HG03175 (cell line): ENCODE data around the gene WBP2NL.
"Not testable (repeated sequence)": the region's sequence is repeated elsewhere in the genome, so short reads cannot be mapped to it uniquely, and the experiment has no call there.

ENCODE experiments used
- ATAC-seq: cut with Tn5 transposase; IDR thresholded peaks from one replicate; pipeline ENCODE4 v1.9.1; 2021; ENCODE audit warnings: mild to moderate bottlenecking, moderate library complexity; ENCODE audit not compliant: unreplicated experiment

WBP2NL gene, protein sequence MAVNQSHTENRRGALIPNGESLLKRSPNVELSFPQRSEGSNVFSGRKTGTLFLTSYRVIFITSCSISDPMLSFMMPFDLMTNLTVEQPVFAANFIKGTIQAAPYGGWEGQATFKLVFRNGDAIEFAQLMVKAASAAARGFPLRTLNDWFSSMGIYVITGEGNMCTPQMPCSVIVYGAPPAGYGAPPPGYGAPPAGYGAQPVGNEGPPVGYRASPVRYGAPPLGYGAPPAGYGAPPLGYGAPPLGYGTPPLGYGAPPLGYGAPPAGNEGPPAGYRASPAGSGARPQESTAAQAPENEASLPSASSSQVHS

DNA sequence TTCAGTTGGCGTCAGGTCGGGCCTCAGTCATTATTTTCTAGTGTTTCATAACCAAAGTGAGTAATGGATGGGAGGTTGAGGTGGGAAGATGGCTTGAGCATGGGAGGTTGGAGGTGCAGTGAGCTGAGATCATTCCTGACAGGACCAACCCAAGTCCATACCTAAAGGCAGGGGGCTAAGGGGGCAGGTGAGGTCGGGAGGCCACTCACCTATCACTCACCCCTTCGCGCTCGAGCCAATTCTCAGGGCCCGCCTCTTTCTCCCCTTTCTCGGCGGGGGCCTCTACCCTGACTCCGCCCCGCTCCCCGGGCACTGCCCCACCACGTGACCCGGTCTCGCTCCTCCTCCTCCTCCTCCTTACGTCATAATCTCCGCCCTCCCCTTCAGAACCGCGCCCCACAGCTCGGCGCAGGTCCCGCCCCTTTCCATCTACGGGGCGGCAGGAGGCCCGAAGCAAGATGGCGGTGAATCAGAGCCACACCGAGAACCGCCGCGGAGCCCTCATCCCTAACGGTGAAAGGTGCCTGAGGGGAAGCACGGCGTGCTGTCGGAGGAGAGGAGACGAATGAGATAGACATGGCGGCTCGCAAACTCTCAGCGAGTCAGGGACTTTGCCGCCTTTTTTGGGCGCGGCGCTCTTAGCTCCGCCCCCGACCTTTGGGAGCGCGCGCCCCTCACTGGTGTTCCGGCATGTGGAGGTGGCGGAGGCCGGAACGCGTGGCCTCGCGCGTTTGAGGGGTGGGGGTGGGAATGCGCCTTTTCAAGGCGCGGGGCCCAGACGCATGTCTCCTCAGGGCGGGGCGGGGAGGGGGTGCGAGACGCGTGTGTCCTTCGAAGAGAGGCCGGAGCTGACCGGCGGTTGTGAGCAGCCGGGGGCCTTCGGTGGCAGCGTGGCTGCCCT, at the start of gene WBP2NL:
Gene WBP2NL, plus strand, starts transcription at position 428 of the 901 bp plus-strand sequence. Its CDS starts 31 bp downstream, at position 459.
- peak; percentile 91 for ATAC-seq

DNA sequence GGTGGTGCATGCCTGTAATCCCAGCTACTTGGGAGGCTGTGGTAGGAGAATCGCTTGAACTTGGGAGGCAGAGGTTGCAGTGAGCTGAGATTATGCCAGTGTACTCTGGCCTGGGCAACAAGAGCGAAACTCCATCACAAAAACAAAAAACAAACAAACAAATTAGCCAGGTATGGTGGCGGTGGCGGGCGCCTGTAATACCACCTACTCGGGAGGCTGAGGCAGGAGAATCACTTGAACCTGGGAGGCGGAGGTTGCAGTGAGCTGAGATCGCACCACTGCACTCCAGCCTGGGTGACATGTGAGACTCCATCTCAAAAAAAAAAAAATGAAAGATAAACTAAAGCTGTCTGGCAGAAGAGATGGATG, 49.7 kb upstream of the WBP2NL start:
- not testable (repeated sequence) for ATAC-seq

DNA sequence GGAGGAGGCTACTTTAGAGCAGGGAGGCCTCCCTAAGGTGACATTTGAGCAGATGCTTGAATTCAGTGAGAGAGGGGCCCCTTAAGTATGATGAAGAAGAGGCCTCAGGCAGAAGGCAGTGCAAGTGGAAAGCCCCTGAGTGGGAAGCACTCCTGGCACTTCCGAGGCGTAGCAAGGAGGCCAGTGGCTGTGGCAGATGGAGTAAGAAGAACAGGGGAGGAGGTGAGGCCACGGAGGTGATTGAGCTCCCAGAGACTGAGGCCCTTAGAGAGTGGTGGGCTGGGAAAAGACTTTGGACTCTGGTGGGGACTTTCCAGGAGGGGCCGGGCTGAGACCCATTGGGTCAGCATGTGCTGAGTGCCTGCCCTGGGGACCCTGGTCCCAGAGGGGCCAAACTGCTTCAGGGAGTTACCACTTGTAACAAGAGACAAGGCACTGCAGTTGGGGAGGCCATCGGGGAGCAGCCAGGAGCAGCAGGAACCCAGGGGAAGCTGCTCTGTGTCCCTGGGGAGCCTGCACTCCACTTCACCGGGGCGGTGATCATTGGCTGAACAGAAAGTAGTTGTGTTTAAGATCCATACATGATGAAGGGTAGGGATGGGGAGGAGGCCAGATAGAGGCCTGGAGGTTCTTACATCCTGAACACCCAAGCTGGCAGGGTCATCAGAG, 49.2 kb upstream of the WBP2NL start:
- no peak for ATAC-seq

DNA sequence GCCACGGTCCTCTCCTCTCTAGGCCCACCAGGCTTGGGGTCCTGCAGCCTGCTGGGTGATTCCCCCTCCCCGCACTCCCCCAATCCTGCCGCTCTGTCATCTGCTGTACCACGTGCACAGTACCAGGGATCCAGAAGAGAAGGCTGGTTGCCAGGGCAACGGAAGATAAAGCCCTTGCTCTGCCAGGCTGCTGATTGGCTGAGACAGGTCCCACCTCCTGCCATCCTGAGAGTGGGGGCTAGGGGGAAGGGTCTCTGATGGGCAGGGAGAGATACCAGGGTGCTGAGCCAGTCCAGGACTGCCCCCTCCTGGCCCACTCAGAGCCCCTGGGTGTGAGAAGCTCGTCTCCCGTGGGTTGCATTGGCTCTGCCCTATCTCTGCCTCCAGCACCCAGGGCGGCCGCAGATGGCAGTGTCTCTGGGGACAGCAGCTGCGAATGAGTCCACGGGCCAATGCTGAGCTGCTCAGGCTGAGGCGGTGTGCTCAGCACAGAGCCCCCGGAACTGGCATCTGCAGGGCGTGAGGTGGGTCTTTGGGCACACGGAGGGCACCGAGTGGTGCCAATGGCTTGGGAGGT, 46.6 kb upstream of the WBP2NL start, which contains the start of gene SMIM45:
Gene SMIM45, plus strand, starts transcription at position 253 of the 577 bp plus-strand sequence.
- ATAC-seq = no peak

DNA sequence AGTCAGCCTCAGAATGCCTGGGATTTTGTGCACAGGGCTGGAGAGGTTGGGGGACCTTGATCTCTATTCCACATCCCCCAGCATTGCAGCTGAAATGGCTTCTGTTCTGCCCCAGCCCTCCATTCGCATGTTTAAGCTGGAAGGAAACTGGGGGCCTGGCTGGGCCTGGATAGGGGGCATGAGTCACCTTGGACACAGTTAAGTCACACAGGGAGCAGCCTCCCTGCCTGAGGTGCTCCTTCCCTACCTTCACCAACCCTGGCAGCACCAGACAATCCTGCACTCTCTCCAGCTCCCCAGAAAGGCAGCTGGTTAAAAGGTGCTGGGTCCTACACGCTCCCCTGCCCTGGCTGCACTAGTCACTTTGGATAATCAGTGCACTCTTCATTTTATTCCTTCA, 45.9 kb upstream of the WBP2NL start:
- no peak for ATAC-seq

DNA sequence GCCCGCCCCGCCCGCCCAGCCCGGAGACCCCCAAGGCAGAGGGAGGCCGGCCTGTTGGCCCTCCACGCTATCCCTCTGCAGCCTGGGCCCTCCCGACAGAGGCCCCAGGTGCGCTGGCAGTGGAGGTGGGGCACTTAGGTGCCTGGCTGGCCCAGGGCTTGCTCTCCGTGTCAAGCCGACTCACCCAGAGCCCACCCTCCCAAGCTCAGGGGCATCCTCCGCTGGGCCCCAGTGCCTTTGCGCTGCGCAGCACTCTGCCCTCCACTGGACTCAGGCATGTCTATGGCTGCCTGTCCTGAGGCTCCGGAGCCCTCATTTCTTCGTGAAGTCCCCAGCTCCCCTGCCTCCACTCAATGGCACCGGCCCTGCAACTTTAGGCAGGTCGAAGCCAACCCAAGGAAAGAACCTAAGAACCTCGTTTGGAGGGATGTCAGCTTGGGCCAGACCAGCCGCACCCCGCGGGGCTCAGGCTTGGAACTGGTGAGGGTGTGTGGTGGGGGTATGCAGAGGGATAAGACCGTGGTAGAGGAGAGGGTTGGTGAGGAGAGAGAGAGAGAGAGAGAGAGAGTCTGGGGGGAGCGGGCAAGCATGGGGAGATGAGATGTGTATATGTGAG, 40.5 kb upstream of the WBP2NL start:
- peak; percentile 14 for ATAC-seq

DNA sequence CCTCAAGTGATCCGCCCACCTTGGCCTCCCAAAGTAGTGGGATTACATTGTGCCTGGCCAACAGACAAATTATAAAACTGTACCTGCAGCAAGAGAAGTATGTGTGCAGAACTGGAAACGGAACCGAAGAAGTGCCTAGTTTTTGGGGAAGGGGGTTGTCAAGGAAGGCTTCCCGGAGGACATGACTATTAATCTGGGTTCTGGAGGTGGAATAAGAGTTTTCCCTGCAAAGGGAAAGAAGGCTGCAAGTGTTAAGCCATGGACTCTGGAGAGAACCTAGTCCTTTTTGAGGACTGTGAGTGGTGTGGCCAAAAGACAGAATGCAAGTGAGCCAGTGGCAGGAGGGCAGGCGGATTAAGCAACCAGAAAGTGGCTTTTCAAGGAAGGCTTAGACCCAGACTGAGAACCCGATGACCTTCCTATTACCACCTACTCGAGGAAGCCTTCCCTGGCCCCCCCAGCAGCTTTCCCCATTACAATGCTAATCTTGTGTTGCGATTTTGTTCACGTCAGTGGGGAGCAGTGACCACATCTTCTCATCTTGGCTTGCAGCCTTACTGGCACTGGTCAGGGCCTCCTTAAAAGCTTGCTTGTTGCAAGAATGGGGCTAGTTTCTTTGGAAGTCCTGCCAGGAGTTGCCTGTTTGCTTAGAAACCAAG, 35.0 kb upstream of the WBP2NL start:
- no peak for ATAC-seq

DNA sequence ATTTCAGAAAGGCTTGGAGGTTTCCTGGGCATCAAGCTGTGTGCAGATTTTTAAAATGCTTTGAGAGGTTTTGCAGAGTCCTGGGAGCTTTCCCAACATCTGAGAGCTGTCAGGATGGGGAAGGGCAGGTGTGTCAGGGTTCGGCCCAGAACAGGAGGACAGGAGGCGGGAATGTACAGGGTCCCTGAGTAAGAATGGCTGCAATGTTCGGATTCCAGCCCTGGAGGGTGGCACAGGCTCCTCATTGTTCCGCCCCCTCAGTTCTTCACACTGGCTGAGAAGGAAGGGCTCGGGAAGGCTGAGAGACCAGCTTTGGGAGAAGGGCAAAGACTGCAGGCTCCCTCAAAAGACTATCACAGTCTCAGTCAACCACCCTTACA, 34.5 kb upstream of the WBP2NL start:
- no peak for ATAC-seq

DNA sequence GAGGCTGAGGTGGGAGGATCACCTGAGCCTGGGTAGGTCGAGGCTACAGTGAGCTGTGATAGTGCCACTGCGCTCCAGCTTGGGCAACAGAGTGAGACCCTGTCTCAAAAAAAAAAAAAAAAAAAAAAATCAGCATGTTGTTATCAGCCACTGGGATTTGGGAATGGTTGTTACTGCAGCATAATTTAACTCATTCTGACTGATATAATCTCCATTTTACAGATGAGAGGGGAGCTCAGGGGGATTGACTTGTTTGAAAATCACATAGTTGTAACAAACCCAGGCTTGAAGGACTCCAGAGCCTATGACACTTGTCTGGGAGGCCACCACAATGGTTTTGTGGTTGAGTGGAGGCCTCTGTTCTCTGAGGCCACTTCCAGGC, 32.4 kb upstream of the WBP2NL start:
- no peak for ATAC-seq

DNA sequence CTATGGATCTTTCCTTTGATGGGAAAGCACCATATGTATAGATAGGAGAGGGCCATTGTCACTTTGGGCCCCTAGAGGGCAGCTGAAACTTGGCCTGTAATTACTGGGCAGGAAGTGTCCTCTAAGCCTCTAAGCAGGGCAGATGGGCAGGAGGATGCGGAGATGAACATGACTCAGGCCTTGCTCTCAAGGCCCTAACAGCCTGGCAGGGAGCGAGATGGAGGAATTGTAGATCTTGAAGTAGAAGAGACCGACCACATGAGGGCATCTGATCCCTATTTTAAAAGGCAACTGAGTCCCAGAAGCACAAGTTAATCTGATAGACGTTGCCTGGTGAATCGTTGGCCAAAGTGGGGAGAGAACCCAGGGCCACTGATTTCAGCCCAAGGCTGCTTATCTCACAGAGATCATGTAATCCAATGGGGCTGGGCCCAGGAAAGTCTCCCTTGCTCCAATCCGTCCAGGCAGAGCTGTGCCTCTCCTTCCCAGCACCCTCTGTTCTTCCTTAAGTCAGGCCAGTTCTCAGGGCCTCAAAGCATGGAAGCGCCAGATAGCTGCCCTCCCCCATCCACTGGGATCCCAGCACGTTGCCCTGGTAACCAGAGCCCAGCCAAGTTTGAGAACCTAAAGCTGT, 31.9 kb upstream of the WBP2NL start:
- no peak for ATAC-seq

DNA sequence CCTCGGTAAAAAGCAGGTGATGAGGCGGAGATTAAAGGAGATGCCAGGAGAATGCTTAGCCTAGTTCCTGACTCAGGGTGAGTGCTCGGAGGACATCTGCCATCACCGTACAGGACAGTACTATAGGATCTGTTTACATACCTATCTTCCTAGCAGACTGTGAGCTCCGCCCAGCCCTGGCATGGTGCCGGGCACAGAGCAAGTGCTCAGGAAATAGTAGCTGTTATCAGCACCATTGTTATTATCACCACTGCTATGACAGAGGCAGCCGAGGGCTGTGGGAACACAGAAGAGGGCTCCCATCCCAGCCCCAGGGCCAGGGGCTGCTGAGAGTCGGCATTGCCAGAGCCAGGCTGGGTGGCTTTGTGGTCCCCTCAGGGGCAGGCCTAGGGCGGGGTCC, 30.0 kb upstream of the WBP2NL start:
- ATAC-seq = no peak

DNA sequence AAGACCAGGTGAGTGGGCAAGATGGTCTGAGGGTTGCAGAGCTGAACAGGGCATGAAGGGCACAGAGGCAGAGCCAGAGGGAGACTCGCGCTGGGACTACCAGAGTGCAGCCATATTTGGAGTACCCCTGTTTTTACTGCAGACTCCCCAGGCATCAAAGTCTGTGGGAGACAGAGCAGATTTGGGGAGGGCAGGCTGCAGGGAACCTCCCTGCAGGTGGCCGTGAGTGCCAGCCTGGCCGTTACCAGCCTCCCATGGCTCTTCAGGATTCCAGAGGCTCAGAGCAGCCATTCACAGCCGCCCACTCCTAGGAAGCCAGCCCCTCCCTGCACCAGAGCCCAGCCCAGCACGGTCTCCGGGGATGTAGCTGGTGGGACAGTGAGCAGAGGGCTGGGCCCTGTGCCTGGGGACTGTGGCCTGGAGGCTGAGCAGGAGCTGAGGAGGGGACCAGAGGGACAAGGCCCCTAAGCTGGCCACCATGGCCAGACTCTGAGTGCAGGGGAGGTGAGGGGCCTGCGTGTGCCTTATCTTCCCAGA, 29.4 kb upstream of the WBP2NL start, which contains the start of gene SEPTIN3:
Gene SEPTIN3, plus strand, starts transcription at position 334 of the 537 bp plus-strand sequence. CDS start 2,050 bp downstream, outside the sequence.
- no peak for ATAC-seq

DNA sequence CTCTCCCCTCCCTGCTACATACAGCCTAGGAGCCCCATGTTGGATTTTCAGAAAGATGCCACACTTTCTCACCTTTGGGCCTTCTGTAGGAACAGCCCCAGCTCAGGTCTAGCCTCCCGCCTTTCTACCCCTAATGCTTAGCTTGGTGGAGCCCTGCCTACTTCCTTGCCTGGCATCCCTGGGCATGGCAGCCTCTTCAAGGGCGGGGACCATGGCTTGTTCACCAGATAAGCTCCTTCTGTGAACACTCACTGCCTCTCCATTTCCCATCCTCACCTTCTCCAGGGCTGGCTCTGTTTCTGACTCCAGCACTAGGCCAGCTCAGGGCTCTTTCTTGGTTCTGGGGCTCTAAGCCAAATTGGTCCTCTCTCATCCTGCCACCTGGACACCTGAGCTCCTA, 28.0 kb upstream of the WBP2NL start:
- no peak for ATAC-seq

DNA sequence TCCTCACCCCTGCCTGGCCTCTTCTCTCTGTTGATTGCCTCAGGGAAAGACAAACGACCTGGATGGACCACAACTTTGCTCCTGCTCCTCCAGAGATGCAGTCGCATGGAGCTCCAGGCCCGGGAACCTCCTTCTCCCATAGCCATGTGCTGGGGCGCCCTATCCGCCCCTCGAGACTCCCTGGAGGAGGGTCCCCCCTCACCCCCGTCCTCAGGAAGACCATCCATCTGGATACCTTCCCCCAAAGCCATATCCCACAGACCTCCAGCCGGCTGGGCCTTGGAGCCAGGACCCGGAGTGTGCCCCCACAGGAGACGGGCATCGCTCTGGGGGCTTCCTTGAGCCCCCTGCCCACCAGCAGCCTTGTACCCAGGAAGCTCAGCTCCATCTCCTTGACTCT, 27.2 kb upstream of the WBP2NL start:
- ATAC-seq = no peak

DNA sequence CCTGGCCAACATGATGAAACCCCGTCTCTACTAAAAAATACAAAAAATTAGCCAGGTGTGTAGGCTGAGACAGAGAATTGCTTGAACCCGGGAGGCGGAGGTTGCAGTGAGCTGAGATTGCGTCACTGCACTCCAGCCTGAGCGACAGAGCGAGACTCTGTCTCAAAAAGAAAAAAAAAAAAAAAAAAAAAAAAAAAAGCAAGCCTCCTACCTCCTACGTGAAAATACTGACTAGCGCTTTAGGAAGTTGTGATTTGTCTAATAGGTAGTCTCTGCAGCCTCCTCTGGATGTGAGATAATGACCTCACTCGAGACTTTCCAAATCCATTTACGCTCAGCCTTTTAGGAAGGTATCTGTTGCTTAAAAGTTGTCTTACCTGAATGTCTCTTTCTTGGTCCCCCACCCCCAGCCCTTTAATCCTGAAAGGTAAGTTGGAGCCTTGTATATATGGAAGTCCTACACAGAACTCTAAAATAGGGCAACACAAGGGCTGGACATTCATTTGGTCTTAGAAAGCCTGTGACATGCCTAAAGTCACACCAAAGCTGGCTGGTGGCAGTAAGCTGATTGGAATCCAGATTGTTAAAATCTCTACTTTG, 23.8 kb upstream of the WBP2NL start:
- ATAC-seq = no peak

DNA sequence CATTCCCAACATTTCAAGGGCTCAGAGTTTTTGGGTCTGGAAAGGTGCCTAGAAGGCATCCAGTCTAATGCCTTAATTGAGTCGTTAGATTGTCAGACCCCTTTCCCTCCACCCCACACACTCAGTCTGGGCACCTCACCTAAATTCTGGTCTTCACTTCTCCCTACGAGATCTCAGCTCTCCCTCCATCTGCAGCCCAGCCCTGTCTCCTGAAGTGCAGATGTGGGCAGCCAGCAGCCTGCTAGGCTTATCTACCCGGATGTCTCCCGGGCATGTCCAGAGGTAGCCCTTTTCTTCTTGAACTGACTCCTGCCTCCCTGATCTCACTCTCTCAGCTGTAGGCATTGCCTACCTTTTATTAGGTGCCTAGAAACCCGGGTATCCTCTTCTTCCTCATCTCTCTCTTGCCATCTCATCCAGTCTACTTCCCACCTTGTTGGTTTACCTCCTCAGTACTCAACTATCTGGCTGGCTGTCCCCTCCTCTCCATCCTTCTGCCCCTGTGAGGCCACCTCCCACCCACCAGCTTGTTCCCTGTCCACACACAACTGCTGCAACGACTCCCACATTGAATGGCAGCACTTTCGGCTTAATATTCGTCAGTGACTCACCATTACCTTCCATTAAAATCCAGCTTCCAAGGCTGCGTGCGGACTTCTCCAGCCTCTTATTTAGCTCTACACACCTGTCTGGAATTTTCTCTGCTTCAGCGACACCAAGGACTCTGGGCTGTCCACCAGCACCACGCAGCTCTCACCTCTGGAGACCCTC, 23.1 kb upstream of the WBP2NL start:
- ATAC-seq = no peak

DNA sequence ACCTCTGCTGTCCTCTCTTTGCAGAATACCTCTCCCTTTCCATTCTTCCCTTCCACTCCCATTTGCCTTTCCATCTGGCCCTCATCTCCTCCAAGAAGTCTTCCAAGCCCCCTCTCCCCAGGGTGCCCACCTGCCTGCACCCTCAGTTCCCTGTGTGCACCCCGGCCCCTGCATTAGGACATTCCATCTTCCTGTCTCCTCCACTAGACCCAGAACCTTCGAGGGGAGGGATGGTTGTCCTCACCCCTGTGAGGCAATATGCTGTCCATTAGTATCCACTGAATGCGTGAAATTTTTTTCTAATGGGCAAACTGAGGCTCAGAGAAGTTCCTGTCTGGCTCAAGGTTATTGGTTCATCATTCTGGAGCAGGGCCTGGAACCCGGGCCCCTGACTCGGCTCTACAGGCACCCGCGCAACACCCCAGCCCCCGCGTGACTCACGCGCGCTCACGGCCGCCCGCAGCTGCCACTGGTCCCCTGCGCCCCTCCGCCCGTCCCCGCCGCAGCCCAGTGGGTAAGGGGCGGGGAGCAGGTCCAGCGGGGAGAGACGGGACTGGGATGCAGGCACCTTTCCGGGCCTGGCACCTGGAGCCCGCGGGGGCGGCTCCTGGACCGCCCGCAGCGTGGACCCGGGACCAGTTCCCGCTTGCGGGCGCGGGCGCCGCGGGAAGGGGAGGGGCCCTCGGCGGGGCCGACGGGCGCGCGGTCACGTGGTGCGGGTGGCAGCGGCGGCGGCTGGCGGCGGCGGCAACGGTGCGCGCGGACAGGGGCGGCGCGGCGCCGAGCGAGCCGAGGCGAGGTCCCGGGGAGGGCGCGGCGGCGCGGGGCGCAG, 22.3 kb upstream of the WBP2NL start:
- ATAC-seq = no peak
